Neural cell (in vitro differentiated cells): Measurements from ENCODE around the gene ADRA2B.

Experiments
- EP300 ChIP-seq: fragments of 450-650 bp; conservative IDR thresholded peaks from 2 replicates; pipeline ENCODE4 v1.6.1; 2014; ENCODE audit warnings: antibody characterized with exemption, mild to moderate bottlenecking, moderate library complexity; ENCODE audit not compliant: poor library complexity, severe bottlenecking
- EZH2 ChIP-seq: fragments of 200-600, 300-800 bp; shearing (Covaris generic), sonication (generic); IDR thresholded peaks from 2 replicates; pipeline ENCODE4 v1.6.1; 2014; ENCODE audit warnings: antibody characterized with exemption, low read length, borderline replicate concordance, mild to moderate bottlenecking; ENCODE audit not compliant: insufficient read depth, poor library complexity, severe bottlenecking
- POLR2AphosphoS5 ChIP-seq: IDR thresholded peaks from 2 replicates; pipeline ENCODE4 v1.6.1; 2012
- RAD21 ChIP-seq: fragments of 450-650 bp; conservative IDR thresholded peaks from 2 replicates; pipeline ENCODE4 v1.6.1; 2014; ENCODE audit warnings: antibody characterized with exemption, mild to moderate bottlenecking, moderate library complexity
- REST ChIP-seq: IDR thresholded peaks from 2 replicates; pipeline ENCODE4 v1.6.1; 2012; ENCODE audit warnings: borderline replicate concordance
- TAF1 ChIP-seq: IDR thresholded peaks from 2 replicates; pipeline ENCODE4 v1.6.1; 2012; ENCODE audit warnings: low read depth
- TF ChIP-seq, protein P1 (sequence below): fragments of 450-650 bp; IDR thresholded peaks from 2 replicates; pipeline ENCODE4 v1.5.1; 2014; ENCODE audit warnings: antibody characterized with exemption, mild to moderate bottlenecking, moderate library complexity; ENCODE audit not compliant: poor library complexity, severe bottlenecking

DNA sequence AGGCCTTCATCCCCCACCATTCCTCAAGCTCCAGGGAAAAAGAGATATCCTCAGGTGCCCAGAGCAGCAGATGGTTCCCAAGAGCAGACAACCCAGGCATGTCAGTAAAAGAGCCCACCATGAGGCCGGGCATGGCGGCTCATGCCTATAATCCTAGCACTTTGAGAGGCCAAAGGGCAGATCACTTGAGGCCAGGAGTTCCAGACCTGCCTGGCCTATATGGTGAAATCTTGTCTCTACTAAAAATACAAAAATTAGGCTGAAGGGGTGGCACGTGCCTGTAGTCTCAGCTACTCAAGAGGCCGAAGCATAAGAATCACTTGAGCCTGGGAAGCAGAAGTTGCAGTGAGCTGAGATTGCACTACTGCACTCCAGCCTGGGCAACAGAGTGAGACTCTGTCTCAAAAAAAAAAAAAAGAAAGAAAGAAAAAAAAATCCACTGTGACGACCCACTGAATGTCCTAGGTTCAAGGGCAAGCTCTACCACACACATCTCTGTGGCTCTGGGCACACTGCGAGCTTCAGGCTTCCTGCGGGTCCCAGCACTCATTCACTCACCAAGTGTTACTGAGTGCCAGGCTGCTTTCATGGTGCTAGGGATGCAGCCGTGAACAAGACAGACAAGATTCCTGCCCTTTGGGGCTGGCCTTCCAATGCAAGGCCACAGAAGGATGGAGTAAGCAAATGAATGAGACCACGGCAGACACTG is 35.4 kb upstream of the ADRA2B start:
- TF ChIP-seq, protein P1, sequence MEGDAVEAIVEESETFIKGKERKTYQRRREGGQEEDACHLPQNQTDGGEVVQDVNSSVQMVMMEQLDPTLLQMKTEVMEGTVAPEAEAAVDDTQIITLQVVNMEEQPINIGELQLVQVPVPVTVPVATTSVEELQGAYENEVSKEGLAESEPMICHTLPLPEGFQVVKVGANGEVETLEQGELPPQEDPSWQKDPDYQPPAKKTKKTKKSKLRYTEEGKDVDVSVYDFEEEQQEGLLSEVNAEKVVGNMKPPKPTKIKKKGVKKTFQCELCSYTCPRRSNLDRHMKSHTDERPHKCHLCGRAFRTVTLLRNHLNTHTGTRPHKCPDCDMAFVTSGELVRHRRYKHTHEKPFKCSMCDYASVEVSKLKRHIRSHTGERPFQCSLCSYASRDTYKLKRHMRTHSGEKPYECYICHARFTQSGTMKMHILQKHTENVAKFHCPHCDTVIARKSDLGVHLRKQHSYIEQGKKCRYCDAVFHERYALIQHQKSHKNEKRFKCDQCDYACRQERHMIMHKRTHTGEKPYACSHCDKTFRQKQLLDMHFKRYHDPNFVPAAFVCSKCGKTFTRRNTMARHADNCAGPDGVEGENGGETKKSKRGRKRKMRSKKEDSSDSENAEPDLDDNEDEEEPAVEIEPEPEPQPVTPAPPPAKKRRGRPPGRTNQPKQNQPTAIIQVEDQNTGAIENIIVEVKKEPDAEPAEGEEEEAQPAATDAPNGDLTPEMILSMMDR = no peak
- no peak for TF ChIP-seq POLR2AphosphoS5
- TF ChIP-seq EP300 = no peak
- no peak for TF ChIP-seq EZH2
- TF ChIP-seq REST = no peak
- TF ChIP-seq TAF1 = no peak
- TF ChIP-seq RAD21 = no peak
